Gastroesophageal sphincter (tissue), 3 donors: ENCODE measurements around the gene CYSLTR2.

ENCODE experiments used
- CTCF ChIP-seq, 4 experiments: fragments of 200-600 bp in 2 of 4; fragments of 450-650 bp in 2 of 4; sonication (generic) in 1 of 4; IDR thresholded peaks; one replicate each; pipeline ENCODE4 v1.5.1; 2017 to 2019; ENCODE audit warnings: antibody characterized with exemption in 4 of 4, mild to moderate bottlenecking in 2 of 4, moderate library complexity in 2 of 4
- EP300 ChIP-seq: sonication (generic); formaldehyde crosslinking; IDR thresholded peaks from one replicate; pipeline ENCODE4 v1.6.1; 2017; ENCODE audit warnings: antibody characterized with exemption, mild to moderate bottlenecking
- POLR2A ChIP-seq, 2 donors: fragments of 450-650 bp; IDR thresholded peaks; one replicate each; pipeline ENCODE4 v1.6.1; 2017; ENCODE audit warnings: antibody characterized with exemption in 2 of 2, mild to moderate bottlenecking in 2 of 2, moderate library complexity in 1 of 2
- POLR2AphosphoS5 ChIP-seq: sonication (generic); formaldehyde crosslinking; IDR thresholded peaks from one replicate; pipeline ENCODE4 v1.6.1; 2017; ENCODE audit warnings: antibody characterized with exemption

- TF ChIP-seq CTCF (IDR thresholded peaks at IDR 0.05) (no peak), POLR2A (IDR thresholded peaks at IDR 0.05) (no peak), POLR2AphosphoS5 (no peak), EP300 (no peak)
Observed at GRCh38 chr13:48681905-48682304, 28.2 kb downstream of the CYSLTR2 start.
